ENCODE data around the gene ATP6V0C.

- TF ChIP-seq CTCF (IDR thresholded peaks at IDR 0.05 in 4 of 5, conservative IDR thresholded peaks at IDR 0.05 in 1 of 5), result no peak
- TF ChIP-seq POLR2A (IDR thresholded peaks at IDR 0.05), result no peak
Measured at GRCh38 chr16:2489581-2489980, 24.2 kb upstream of the ATP6V0C start.

Data from gastrocnemius medialis (tissue), 4 donors.